Muscle of arm (tissue), 12 donors: Measurements from ENCODE around the gene GPC6. TPM values are rescaled to one million over a fixed set of nuclear protein-coding genes. Genes with fewer than 3 reads are reported as not detected.

ENCODE experiments used
- DNase-seq: peaks from one replicate; pipeline ENCODE4 v3.0.0-alpha.2; 2013
- polyA plus RNA-seq, 12 donors: library from polyadenylated mRNA; unstranded; fragments of 120-200 nt; gene quantifications; one replicate each; pipeline ENCODE4 v1.2.1, GENCODE V29; 2013; ENCODE audit not compliant: insufficient read length in 12 of 12

The GPC6 gene
- polyA plus RNA-seq, 12 donors: 11.5 to 24.7 (median 15.3) TPM; not detected in 1

GRCh38 chr13:93730780-93731179 is 504.2 kb downstream of the GPC6 start:
- DNase-seq: no peak

- no peak for DNase-seq
These were observed 505.6 kb downstream of the GPC6 start for GRCh38 chr13:93732186-93732585.

- DNase-seq: no peak
These were observed 509.5 kb downstream of the GPC6 start for GRCh38 chr13:93736081-93736480.

- no peak for DNase-seq
These were observed 510.3 kb downstream of the GPC6 start for GRCh38 chr13:93736909-93737308.

- DNase-seq: no peak
These were observed 513.7 kb downstream of the GPC6 start for GRCh38 chr13:93740334-93740733.

- DNase-seq: no peak
These were observed 517.4 kb downstream of the GPC6 start for GRCh38 chr13:93744033-93744432.

GRCh38 chr13:93744886-93745285 is 518.3 kb downstream of the GPC6 start:
- DNase-seq: no peak

GRCh38 chr13:93745884-93746283 is 519.3 kb downstream of the GPC6 start:
- no peak for DNase-seq

- DNase-seq: no peak
These were observed 520.0 kb downstream of the GPC6 start for GRCh38 chr13:93746589-93746988.

GRCh38 chr13:93750676-93751075 is 524.1 kb downstream of the GPC6 start:
- no peak for DNase-seq

GRCh38 chr13:93751117-93751516 is 524.5 kb downstream of the GPC6 start:
- no peak for DNase-seq

GRCh38 chr13:93752541-93752940 is 525.9 kb downstream of the GPC6 start:
- no peak for DNase-seq

GRCh38 chr13:93753639-93754038 is 527.0 kb downstream of the GPC6 start:
- no peak for DNase-seq

- DNase-seq: no peak
These were observed 528.7 kb downstream of the GPC6 start for GRCh38 chr13:93755341-93755740.

GRCh38 chr13:93758575-93758974 is 532.0 kb downstream of the GPC6 start:
- DNase-seq: no peak

- DNase-seq: no peak
These were observed 536.3 kb downstream of the GPC6 start for GRCh38 chr13:93762708-93763426.

- DNase-seq: no peak
These were observed 538.5 kb downstream of the GPC6 start for GRCh38 chr13:93765062-93765461.

- no peak for DNase-seq
These were observed 539.2 kb downstream of the GPC6 start for GRCh38 chr13:93765811-93766210.

GRCh38 chr13:93766719-93767118 is 540.1 kb downstream of the GPC6 start:
- no peak for DNase-seq

GRCh38 chr13:93767180-93767916 is 540.7 kb downstream of the GPC6 start:
- no peak for DNase-seq

GRCh38 chr13:93767917-93768409 is 541.4 kb downstream of the GPC6 start:
- no peak for DNase-seq

- DNase-seq: no peak
These were observed 542.5 kb downstream of the GPC6 start for GRCh38 chr13:93769101-93769500.

GRCh38 chr13:93769607-93770006 is 543.0 kb downstream of the GPC6 start:
- no peak for DNase-seq
